H1 (cell line): ENCODE data around the gene GCM1. TPM values are rescaled to one million over a fixed set of nuclear protein-coding genes. Genes with fewer than 3 reads are reported as not detected.

Experiments
- ASH2L ChIP-seq: fragments of 200-600, 300-600 bp; sonication (generic); IDR thresholded peaks from one replicate; pipeline ENCODE4 v1.7.1; 2017; ENCODE audit warnings: low read length
- ATF2 ChIP-seq: IDR thresholded peaks from 2 replicates; pipeline ENCODE4 v1.6.1; 2012; ENCODE audit warnings: low read length, inconsistent platforms
- BRCA1 ChIP-seq: IDR thresholded peaks from 2 replicates; pipeline ENCODE4 v1.6.1; 2012; ENCODE audit warnings: low read depth, low read length, improper control_type of control experiment
- RFX5 ChIP-seq: IDR thresholded peaks from 2 replicates; pipeline ENCODE4 v1.6.1; 2011; ENCODE audit warnings: low read depth, low read length, improper control_type of control experiment, borderline replicate concordance
- SIN3A ChIP-seq, 2 experiments: IDR thresholded peaks in 1 of 2; conservative IDR thresholded peaks in 1 of 2; 2 replicates each; pipeline ENCODE4 v1.6.1; 2011 to 2012; ENCODE audit warnings: low read length in 2 of 2, improper control_type of control experiment in 1 of 2, low read depth in 1 of 2, mild to moderate bottlenecking in 1 of 2
- SIRT6 ChIP-seq: IDR thresholded peaks from one replicate; pipeline ENCODE4 v1.7.1; 2012; ENCODE audit warnings: low read length, inconsistent platforms
- TAF1 ChIP-seq: IDR thresholded peaks from 2 replicates; pipeline ENCODE4 v1.6.1; 2011; ENCODE audit warnings: mild to moderate bottlenecking, low read depth, low read length
- polyA plus RNA-seq, 7 experiments: library from polyadenylated mRNA; depleted of rRNA in 3 of 7; stranded (reverse) in 5 of 7; unstranded in 2 of 7; fragments of >200 nt in 5 of 7; fragments of 200-250 nt in 2 of 7; gene quantifications; 1 replicate in 5 of 7; 2 replicates in 1 of 7; 4 replicates in 1 of 7; pipeline versions ENCODE4 v1.2.1 to v1.2.3, GENCODE V29; 2011 to 2013; ENCODE audit warnings: missing spikeins in 2 of 7, mixed read lengths in 2 of 7
- total RNA-seq: library from RNA; stranded (reverse); fragmentation: NEBNext Ultra II Directional; extraction: Animal tissue kit (Norgen Biotek cat#: 25700); gene quantifications from 2 replicates; pipeline ENCODE4 v1.2.1, GENCODE V29; 2021

Gene GCM1
- total and polyA plus RNA-seq, 2 of the 8 experiments (the other 6 are each of a cell fraction or from before 2014, with no cell fraction given), result not detected

- TF ChIP-seq ATF2, result no peak
- no peak for TF ChIP-seq ASH2L
- TF ChIP-seq BRCA1, result no peak
- no peak for TF ChIP-seq SIRT6
- no peak for TF ChIP-seq SIN3A (conservative IDR thresholded peaks at IDR 0.05 in 1 of 2, IDR thresholded peaks at IDR 0.05 in 1 of 2; ENCODE audit: low read depth in 1 of 2, low read length in 2 of 2)
- TF ChIP-seq TAF1, result no peak
- TF ChIP-seq RFX5, result no peak
These were observed 34.9 kb downstream of the GCM1 start (continued) for GRCh38 chr6:53113742-53114141.
